ENCODE measurements around the gene EXOG.

The EXOG gene

DNA sequence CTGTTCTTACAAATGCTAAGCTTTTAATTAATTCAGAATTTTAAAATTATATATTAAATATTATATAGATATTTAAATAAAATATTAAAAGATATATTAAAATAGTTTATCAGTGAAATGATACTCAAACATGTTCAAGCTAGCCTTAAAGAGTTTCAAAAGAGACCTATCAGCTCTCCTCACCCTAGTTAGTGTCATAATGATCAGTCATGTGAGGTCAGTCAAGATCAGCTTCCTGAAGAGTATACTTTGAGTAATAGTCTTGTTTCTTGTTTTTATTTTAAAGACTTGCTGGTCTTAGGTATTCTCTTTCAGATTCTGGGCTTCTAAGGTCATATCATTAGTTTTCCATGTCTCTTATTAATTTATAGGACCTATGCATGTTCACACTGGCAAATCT lies 14.5 kb downstream of the EXOG start:
- no peak for DNase-seq (ENCODE audit: low read depth)

DNA sequence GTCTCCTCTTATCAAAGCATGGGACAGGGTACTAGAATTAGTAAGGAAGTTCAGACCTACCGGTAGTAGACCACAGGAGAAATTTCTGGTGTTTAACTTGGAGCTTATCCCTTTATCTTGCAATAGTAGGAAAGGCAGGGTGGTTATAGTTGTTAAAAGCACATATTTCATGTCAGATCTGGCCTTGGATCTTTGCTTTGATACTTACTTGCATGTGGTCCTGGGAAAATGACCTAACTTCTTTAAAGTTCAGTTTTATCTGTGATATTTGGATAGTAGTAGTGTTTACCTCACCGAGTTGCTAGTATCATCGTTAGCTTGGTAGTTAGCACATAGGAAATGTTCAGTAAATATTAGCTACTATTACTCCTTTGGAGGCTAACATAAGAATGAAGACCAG lies 15.4 kb downstream of the EXOG start:
- DNase-seq (ENCODE audit: low read depth) = no peak

DNA sequence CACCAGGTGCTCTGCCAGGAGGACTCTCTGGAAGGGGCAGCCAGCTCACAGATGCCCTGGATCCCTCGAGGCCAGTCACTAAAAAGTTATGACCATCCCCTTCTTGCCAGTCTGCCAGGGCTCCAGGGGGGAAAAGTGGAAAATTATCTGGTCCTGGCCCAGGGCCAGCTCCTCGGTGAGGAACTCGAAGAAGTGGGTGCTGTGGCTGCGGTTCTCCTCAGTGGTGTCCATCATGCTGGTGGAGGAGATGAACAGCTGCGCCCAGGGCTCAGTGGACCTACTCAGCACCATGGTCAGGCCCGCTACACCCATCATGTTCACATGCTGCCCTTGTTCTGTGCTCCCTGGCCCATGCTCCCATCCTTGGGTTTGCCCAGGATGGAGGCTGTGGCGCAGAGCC lies 19.2 kb downstream of the EXOG start:
- DNase-seq (ENCODE audit: low read depth) = no peak

DNA sequence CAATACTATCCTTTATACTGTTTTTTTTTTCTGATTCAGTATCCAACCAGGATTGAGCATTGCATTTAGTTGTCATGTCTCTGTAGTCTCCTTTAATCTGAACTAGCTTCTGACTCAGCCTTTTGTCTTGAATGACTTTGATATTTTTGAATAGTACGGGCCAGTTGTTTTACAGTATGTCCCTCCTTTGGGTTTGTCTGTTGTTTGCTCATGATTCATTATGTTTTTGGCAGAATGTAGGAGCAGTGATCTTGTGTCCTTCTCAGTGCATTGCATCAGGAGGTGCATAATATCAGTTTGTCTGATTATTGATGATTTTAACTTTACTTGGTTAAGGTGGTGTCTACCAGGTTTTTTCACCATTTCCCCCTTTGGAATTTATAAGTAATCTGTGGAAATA lies 20.5 kb downstream of the EXOG start:
- no peak for DNase-seq (ENCODE audit: low read depth)

DNA sequence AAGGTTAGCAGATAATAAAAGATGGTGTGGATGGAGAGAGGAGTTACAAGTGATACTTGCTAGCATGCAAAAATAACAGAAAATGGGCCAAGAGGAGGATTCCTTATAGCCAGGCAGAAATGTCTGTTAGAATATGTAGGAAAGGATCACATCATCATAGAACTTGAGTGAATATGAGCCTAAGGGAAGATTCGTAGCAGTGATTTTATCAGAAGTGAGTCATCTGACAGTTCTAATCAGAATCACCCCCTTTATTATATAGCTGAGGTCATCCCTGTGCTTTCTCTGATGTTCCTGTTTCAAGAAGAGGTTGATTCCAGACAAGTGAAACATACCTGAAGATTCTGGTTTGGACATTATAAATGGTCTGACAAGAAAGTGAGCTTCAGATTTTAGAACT lies 22.9 kb downstream of the EXOG start:
- DNase-seq (ENCODE audit: low read depth) = no peak

DNA sequence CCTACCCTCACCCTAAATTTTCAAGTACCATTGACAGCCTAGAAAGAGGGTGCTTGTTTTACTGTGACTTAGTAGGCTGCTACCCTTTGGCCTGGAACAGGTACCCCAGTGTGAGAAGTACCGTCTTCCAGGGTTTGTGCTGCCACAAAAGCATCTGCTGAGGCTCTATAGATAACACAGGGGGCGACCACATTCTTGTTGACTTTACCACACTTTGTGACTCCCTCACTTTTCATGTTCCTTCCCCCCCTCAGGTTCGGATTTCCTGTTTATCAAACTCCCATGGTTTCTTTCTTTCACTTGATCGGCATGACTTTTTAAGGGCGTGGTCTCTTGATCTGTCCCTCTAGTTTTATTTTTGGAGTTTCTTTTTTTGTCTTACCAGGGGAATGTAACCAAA lies 23.5 kb downstream of the EXOG start:
- DNase-seq (ENCODE audit: low read depth) = no peak

DNA sequence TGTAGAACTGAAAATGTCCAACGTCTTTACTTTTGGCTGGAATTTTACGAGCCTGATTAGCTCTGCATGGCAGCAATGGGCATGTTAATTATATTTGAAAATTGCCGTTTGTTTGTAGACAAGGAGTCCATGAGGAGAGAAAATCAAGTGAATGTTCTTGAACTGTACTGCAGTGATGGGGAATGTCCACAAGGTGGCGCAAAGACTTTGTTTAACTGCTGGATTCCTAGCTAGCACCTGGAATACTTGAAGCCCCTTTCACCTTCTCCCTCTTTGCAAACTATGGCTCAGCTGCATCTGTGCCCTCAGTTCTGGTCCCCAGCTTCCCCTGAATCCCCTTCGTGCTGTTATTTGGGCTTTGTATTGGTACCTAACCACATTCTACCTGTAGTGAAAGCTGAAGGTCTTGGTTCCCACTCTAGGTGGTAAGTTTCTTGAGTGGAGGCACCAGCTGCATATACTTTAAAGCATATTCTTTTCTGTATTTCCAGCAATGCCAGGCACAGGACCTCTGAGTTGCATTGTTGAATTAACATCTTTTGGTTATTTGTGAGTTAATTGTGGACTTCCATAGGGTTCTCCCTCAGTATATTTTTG lies 25.3 kb downstream of the EXOG start:
- DNase-seq (ENCODE audit: low read depth) = peak; percentile 15

DNA sequence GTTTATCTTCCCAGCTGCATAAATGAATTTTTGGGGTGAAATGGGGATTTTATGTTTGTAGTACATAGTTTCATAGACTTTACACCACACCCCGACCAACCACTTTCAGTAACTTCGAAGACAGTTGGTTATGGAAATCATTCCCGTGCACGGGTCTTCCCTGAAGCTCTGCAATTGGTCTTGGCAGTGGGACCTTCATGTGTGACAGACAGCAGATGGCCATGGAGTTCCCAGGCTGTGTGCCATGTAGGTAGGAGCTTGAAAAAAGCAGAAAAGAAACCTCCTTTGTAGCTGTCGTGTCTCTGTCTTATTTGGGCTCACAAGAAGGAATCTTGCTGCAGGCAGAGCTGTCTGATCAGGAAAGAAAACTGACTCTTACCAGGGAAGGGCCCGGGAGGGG lies 25.9 kb downstream of the EXOG start:
- no peak for DNase-seq (ENCODE audit: low read depth)

DNA sequence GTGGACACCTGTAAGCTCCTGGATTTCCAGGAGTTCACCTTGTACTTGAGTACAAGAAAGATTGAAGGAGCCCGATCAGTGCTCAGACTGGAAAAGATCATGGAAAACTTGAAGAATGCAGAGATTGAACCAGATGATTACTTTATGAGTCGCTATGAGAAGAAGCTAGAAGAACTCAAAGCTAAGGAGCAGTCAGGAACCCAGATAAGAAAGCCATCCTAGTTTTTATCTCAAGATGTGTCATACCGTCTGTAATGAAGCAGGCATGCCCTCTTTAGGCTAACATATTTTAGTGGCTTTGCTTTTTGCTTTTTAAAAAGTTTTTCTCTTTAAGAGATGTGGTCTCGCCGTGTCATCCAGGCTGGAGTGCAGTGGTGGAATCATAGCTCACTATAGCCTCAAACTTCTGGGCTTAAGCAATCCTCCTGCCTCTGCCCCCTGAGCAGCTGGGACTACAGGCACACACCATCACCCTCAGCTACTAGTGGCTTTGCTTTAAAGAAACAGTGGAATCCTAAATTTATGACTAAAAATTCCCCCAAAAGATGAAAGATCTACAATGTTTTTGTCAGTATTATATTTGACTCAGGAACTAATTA lies 28.1 kb downstream of the EXOG start:
- no peak for DNase-seq (ENCODE audit: low read depth)

DNA sequence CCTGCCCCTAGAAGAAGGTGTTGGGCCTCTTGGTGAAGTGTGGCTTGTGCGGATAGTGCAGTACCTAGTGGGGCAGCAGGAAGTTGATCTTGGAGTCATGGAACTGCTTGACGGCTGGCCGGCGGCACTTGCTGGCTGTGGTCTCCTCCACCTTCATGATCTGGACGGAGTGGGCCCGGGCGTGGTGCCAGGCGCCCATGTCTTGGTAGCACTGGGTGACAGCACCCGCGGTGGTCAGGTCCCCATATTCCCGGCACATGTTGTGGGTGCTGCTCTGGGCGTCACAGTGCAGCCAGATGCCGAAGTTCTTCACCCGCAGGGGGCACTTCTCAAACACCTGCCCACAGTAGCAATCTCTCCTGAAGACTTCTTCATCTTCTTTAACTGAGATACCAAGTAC lies 30.7 kb downstream of the EXOG start:
- DNase-seq (ENCODE audit: low read depth) = no peak

DNA sequence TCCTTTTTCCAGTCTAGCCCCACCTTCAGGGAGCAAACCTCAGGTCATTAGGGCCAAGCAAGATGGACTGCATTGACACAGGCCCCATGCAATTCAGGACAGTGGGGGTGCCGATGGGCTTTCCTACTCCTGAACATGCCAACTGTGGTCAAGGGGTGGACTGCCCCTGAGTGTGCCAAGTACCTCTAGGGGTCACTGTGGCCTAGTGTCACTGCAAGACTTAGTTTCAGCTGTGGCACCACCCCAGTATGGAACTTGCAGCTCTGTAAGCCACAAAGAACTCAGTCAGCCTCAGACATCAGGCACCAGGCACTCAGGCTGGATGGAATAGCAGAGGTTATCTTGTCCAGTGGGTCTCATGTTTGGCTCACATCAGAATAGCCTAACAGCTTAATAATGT lies 32.3 kb downstream of the EXOG start:
- no peak for DNase-seq (ENCODE audit: low read depth)

DNA sequence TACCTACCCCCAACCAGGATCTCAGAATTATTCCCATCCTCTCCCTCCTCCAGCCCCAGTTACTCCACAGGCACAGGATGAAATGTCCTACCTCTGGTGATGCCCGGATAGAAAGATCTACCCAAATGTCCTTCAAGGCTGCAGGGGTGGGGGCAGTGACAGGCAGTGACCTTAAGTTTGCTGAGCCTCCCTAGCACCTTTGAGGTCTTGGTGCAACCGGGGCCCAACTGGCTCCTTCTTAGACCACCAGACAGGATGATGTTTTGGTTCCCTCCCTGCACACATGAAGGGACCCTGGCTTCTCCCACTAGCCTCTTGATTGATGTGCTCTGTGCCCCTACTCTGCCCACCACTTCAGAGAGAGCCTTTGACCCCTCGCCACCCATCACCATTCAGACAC lies 36.4 kb downstream of the EXOG start:
- no peak for DNase-seq (ENCODE audit: low read depth)

DNA sequence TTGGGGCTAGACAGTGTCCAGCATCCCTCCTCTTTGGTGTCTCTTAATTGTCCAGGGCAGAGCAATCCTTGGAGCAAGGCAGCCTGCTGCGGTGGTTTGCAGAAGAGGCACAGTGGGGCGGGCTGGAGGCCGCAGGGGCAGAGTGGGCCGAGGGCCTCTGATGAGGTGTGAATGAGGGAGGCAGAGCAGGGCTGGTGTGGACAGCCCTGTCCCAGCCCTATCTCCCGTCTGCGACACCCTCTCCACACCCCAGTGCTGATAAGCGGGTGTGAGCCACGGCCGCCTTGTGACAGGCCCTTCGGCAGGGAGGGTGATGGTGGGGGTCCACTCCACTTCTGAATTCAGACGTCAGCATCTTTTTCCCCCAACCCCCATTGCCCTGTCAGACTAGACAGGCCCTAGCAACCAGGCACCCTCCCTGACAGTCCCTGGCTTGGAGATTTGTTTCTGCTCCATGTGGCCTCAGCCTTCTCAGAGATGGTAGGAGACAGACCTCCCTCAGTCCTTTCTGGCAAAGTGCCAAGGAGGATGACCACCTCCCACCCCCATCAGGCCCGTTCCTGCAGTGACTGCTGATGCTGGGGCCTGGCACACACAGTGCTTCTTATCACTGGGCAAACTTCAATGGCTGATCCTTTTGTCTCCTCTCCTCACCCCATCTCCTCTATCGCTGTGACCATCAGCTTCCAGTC lies 37.3 kb downstream of the EXOG start:
- DNase-seq (ENCODE audit: low read depth) = no peak

DNA sequence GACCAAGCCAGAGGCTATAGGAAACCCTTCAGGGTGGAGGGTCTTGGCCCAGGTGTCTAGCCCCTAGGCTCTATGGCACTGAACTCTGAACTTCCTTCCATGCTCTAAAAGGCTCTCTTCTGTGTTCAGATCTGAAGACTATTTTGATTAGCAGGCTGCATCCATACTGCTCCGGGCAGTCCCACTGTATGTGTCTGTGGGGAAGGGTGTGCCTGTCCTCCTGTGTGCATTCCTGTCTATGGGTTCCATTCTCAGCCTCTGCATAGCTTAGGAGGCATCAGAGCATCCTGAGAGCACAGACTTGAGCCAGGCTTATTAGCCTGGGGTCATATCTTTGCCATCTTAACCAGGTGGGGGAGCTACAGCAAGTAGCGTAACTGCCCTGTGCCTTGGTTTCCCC lies 38.0 kb downstream of the EXOG start:
- no peak for DNase-seq (ENCODE audit: low read depth)

DNA sequence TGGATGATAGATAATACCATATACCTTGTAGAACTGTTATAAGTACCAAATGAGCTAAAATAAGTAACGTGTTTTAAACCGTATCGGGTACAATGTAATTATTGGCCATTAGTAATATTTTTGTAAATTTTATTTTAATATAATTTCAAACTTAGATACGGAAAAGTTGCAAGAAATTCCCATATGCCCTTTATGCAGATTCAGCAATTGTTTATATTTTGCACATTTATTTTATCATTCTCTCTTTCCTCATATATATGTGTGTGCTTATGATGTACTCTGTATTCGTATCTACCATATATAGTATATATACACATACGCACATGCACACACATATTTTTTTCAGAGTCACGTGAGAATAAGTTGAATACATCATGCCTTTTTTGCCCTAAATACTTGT lies 38.5 kb downstream of the EXOG start:
- DNase-seq (ENCODE audit: low read depth) = no peak

DNA sequence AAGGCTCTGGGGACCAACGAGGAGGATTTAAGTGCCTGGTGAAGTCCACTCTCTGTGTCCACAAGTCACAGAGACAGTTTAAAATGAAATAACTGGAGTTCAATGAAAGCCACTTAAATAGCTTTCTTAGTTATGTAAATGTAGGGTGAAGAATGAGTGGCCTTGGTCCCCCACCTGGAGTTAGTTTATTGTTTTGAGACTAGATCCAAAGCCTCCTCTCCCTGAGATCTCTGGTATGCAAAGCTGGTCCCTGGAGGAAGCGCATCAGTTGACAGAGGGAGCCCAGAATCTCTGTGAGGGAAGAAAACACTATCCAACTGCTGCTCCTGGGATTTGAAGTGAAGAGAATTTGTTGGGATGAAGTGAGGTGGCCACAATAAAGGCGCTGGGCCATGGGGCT lies 40.5 kb downstream of the EXOG start:
- no peak for DNase-seq (ENCODE audit: low read depth)

DNA sequence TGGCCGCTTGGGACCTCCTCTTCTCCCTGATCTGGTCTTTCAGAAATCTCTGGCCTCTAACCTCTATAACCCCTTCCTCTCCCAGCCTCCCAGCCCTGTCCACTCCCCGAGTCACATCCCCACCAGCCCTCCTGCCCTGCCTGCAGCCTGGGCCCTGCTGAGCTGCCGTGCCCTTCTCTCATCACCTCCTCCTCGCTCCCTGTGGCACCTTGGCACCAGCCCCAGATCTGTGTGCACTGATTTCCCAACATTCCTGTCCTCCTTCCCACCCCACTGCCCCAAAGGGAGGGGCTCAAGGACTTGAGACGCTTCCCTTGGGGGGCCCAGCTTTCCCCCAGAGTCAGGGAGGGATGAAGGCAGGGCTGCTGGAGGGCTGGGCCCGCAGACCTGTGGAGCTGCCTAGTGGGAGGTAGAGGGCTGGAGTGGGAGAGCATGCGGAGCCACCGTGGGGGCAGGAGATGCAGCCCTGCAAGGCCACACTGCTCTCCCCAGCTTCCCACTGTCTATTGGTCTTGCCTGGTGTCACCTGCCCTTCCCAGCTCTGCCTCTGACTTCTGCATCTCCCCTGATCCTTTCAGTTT lies 42.7 kb downstream of the EXOG start:
- no peak for DNase-seq (ENCODE audit: low read depth)

DNA sequence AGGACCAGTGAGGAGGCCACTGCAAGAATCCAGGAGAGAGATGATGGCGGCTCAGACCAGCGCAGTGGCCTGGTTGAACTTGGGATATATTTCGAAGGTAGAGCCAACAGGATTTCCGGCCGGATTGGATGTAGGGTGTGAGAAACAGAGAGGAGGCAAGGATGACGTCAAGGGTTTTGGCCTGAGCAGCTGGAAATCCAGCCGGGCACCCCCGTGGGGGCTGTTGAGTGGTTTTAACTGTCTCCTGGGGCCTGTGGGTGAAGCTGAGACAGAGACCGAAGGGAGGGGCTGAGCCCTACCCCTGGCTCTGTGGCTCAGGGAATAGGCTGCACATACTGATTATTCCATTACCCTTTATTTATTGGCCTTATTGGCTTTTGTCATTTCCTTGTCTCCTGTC lies 45.7 kb downstream of the EXOG start:
- DNase-seq (ENCODE audit: low read depth) = no peak

DNA sequence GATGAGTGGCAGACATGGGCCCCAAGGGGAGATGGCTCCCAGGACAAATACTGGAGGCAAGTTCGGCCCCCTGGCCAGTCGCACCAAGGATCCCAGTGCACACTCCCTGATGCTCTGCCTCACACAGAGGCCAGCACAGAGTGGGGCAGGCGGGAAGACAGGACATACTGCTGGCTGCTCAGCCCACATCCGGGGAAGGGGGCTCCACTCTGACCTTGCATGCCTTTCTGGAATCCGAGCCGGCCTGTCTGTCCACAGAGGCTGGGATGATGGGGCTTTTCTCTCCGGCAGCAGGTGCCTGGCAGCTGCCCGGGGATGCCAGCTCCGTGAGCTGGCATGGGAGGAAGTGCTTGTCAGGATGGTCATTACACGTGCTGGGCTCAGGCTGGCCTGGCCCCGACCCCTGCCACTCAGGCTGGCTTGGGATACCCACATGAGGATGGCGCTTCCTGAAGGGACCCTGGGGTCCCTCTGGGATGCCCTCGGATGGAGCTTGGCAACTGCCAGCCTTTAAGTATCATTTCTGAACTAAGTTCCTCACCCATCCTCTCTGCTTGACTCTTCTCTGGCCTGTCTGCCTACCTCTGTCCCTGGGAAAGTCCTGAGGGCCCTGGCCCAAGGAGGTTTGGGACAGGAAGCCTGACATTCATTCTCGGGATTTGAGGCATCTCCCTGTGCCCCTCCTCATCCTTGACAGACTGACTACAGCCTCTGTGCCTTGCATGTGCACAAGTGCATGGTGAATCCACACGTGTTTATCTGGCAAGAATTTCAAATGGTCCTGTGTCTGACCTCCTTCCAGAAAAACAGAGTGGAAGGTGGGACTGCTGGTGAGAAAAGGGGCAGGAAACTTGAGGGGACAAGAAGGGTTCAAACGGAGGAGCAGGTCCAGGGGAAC lies 46.5 kb downstream of the EXOG start:
- no peak for DNase-seq (ENCODE audit: low read depth)

DNA sequence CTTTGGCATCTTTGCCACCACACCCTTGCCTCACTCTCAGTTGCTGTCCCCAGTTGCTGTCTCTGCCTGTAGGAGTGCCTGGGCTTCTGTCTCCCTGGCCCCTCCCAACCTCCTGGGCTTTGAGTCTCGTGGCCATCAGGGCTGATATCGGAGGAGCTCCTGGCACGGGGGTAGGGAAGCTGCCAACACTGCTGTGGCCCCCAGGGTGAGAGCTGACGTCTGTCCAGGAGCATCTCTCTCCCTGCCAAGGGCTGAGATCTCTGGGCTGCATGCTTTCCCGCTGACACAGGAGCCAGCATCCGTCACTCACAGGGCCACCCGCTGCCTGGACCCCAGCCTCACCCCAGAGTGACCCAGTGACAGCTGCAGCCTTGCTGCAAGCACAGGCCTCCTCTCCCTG lies 47.4 kb downstream of the EXOG start:
- DNase-seq (ENCODE audit: low read depth) = no peak

DNA sequence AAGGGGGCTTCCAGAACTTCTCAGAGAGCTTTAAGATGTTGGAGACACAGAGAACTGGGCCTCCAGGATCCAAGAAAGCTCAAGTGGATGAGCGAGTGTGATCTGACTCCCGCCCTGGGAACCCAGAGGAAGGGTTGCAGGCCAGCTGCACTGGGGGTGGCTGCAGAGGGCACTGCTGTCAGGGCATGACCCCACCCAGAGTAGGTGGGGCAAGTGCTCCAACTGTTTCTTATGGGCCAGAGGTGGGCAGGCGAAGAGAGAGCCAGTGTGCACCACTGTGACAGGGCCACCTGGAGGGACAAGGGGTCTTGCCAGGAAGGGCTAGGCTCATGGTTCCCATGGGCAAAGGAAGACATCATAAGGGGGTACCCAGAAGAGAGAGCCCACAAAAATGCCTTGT lies 48.8 kb downstream of the EXOG start:
- DNase-seq (ENCODE audit: low read depth) = no peak

DNA sequence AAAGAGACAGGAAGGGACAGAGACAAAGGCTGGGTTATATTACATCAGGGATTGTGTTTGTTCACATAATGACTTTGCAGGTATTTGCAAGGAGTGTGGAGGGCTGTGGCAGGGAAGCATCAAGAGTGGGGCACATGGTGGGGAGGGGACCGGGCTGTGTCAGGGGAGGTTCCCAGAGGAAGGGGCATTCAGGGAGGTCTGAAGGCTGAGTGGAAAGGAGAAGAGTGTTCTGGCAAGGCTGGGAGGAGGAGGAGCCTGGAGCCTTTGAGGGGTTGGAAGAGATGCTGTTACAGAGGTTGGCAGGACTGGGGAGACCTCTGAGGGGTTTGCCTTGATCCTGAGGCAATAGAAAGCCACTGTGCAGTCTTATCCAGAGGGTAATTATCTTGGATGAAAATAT lies 49.4 kb downstream of the EXOG start:
- no peak for DNase-seq (ENCODE audit: low read depth)

DNA sequence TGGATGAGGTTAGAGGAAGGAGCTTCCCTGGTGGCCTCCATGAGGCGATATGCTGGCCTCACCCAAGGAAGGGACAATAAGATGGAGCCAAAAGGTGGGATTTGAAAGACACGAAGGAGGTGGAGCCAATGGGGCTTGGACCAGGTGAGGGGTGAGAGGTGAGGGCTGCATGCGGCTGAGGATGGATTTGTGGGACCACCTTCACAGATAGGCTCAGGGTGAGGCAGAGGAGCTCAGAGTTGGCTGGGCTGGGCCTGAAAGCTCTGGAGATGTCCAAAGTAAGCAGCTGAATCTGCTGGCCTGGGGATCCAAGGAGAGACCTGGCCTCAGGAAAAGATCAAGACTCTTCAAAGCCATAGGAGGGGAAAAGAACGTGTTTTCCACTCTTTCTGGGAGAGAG lies 49.8 kb downstream of the EXOG start:
- DNase-seq (ENCODE audit: low read depth) = no peak

All from stimulated activated CD8-positive, alpha-beta memory T cell treated with anti-CD3 and anti-CD28 coated beads, Interleukin-15, amount 100 ng/mL, for 24 hours (primary cell).